A549 (cell line): ENCODE measurements around the gene GAL. TPM values are rescaled to one million over a fixed set of nuclear protein-coding genes. Genes with fewer than 3 reads are reported as not detected.

ENCODE experiments used
- ATAC-seq, 2 experiments: fragments of 200-7000 bp in 1 of 2; fragments of >200 bp in 1 of 2; cut with Nextera tagmentation in 1 of 2; cut with Tn5 transposase in 1 of 2; 3 replicates each; pipeline versions ENCODE4 v1.8.0 to v1.9.1; 2018 to 2020; ENCODE audit warnings: mild to moderate bottlenecking in 1 of 2, moderate library complexity in 1 of 2
- CTCF ChIA-PET: fragments of 300-600 bp; sonication (Branson Sonifier 250); formaldehyde crosslinking; extraction: SDS; loops from one replicate; lab custom pipeline; 2021; ENCODE audit warnings: antibody characterized with exemption, inconsistent platforms; lab: Yijun Ruan, JAX
- POLR2A ChIA-PET: fragments of 350-600 bp; formaldehyde crosslinking; extraction: SDS; loops from one replicate; lab custom pipeline; 2021; ENCODE audit warnings: antibody characterized with exemption, inconsistent platforms; lab: Yijun Ruan, JAX
- DNase-seq, 2 experiments: peaks; one replicate each; pipeline versions ENCODE4 v3.0.0 to v3.0.0-alpha.2; 2011 to 2016; ENCODE audit warnings: low read depth in 1 of 2, low spot score in 1 of 2
- FAIRE-seq: peaks from 2 replicates; lab custom pipeline; 2011; peaks lifted over from hg19 to GRCh38; lab: Jason Lieb, UNC
- H3K27ac ChIP-seq, 2 experiments: fragments of >200 bp; sonication (Bioruptor Twin); formaldehyde crosslinking; 3 replicates each; pipeline ENCODE4 v1.5.1; 2016 to 2017
- H3K4me1 ChIP-seq: fragments of >200 bp; sonication (Bioruptor Twin); formaldehyde crosslinking; 3 replicates; pipeline ENCODE4 v1.6.1; 2016
- H3K4me2 ChIP-seq: fragments of >200 bp; sonication (Bioruptor Twin); formaldehyde crosslinking; 3 replicates; pipeline ENCODE4 v1.6.1; 2016
- H3K4me3 ChIP-seq: fragments of >200 bp; sonication (Bioruptor Twin); formaldehyde crosslinking; 3 replicates; pipeline ENCODE4 v1.5.1; 2016
- H3K9me3 ChIP-seq: fragments of >200 bp; sonication (Bioruptor Twin); formaldehyde crosslinking; 3 replicates; pipeline ENCODE4 v1.6.1; 2016
- BHLHE40 ChIP-seq: IDR thresholded peaks from 2 replicates; pipeline ENCODE4 v1.6.1; 2012; ENCODE audit warnings: low read depth, low read length, inconsistent platforms
- CHD2 ChIP-seq: fragments of 150-350 bp; IDR thresholded peaks from 2 replicates; pipeline ENCODE4 v1.6.1; 2014; ENCODE audit warnings: low read length; ENCODE audit not compliant: partially characterized antibody
- ESRRA ChIP-seq: fragments of 150-350 bp; IDR thresholded peaks from 2 replicates; pipeline ENCODE4 v1.6.1; 2014; ENCODE audit warnings: mild to moderate bottlenecking, low read length, borderline replicate concordance
- HDAC2 ChIP-seq: fragments of 200-600 bp; sonication (generic); IDR thresholded peaks from 2 replicates; pipeline ENCODE4 v1.6.1; 2016
- NFE2L2 ChIP-seq: fragments of 150-350 bp; conservative IDR thresholded peaks from 2 replicates; pipeline ENCODE4 v1.6.1; 2014; ENCODE audit warnings: low read length
- NPAS2 ChIP-seq: fragments of 250-450 bp; sonication (Bioruptor Pico); IDR thresholded peaks from 2 replicates; pipeline ENCODE4 v1.8.0; 2022; ENCODE audit warnings: mild to moderate bottlenecking, moderate library complexity, borderline replicate concordance
- RARB ChIP-seq: fragments of 250-450 bp; sonication (Bioruptor Pico); IDR thresholded peaks from 2 replicates; pipeline ENCODE4 v1.8.0; 2021; ENCODE audit warnings: mild to moderate bottlenecking, moderate library complexity
- RNF2 ChIP-seq: fragments of 200-600 bp; sonication (generic); IDR thresholded peaks from 2 replicates; pipeline ENCODE4 v1.6.1; 2016; ENCODE audit warnings: low read depth, mild to moderate bottlenecking, antibody characterized with exemption, moderate library complexity, borderline replicate concordance
- SREBF2 ChIP-seq: fragments of 450-650 bp; IDR thresholded peaks from 2 replicates; pipeline ENCODE4 v1.6.1; 2014; ENCODE audit warnings: mild to moderate bottlenecking, moderate library complexity
- TP53 ChIP-seq: fragments of 250-450 bp; sonication (Bioruptor Pico); IDR thresholded peaks from 2 replicates; pipeline ENCODE4 v1.5.0; 2021; ENCODE audit warnings: mild to moderate bottlenecking, moderate library complexity
- ZSCAN20 ChIP-seq: fragments of 250-450 bp; sonication (Bioruptor Pico); IDR thresholded peaks from 2 replicates; pipeline ENCODE4 v1.8.0; 2022; ENCODE audit warnings: mild to moderate bottlenecking, moderate library complexity
- WGBS: methylation state at CpG from one replicate; pipeline ENCODE4 v1.1.6; 2017; ENCODE audit errors: missing lambda C conversion rate; 5-methylcytosine and 5-hydroxymethylcytosine counted together
- polyA plus RNA-seq, 4 experiments: library from polyadenylated mRNA; depleted of rRNA in 3 of 4; stranded (reverse); fragments of >200 nt; fragmentation: RNase III in 1 of 4; extraction: RNeasy Plus Mini Kit Qiagen cat#74134 plus additional on column Dnase treatment in 1 of 4; gene quantifications; 2 replicates in 3 of 4; 3 replicates in 1 of 4; pipeline ENCODE4 v1.2.3, GENCODE V29; 2011 to 2017
- TF ChIP-seq, protein P1 (sequence below): fragments of 200-600 bp; sonication (generic); IDR thresholded peaks from 2 replicates; pipeline ENCODE4 v1.6.1; 2016; ENCODE audit warnings: antibody characterized with exemption, mild to moderate bottlenecking, moderate library complexity

GAL gene
- polyA plus RNA-seq, 2 of the 4 experiments (the other 2 are of a cell fraction) = 2.2 to 8.6 TPM

GRCh38 chr11:68735125-68735524, 50.8 kb downstream of the GAL start:
- ATAC-seq (no peak), DNase-seq (no peak), FAIRE-seq (no peak)
- TF ChIP-seq BHLHE40 = no peak
- TF ChIP-seq CHD2 = no peak
- no peak for TF ChIP-seq SREBF2
- no peak for TF ChIP-seq NFE2L2
- TF ChIP-seq RARB (CRISPR knock-in tag) = no peak
- TF ChIP-seq, protein P1, sequence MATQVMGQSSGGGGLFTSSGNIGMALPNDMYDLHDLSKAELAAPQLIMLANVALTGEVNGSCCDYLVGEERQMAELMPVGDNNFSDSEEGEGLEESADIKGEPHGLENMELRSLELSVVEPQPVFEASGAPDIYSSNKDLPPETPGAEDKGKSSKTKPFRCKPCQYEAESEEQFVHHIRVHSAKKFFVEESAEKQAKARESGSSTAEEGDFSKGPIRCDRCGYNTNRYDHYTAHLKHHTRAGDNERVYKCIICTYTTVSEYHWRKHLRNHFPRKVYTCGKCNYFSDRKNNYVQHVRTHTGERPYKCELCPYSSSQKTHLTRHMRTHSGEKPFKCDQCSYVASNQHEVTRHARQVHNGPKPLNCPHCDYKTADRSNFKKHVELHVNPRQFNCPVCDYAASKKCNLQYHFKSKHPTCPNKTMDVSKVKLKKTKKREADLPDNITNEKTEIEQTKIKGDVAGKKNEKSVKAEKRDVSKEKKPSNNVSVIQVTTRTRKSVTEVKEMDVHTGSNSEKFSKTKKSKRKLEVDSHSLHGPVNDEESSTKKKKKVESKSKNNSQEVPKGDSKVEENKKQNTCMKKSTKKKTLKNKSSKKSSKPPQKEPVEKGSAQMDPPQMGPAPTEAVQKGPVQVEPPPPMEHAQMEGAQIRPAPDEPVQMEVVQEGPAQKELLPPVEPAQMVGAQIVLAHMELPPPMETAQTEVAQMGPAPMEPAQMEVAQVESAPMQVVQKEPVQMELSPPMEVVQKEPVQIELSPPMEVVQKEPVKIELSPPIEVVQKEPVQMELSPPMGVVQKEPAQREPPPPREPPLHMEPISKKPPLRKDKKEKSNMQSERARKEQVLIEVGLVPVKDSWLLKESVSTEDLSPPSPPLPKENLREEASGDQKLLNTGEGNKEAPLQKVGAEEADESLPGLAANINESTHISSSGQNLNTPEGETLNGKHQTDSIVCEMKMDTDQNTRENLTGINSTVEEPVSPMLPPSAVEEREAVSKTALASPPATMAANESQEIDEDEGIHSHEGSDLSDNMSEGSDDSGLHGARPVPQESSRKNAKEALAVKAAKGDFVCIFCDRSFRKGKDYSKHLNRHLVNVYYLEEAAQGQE = no peak
- no peak for TF ChIP-seq RNF2
- no peak for TF ChIP-seq ZSCAN20 (CRISPR knock-in tag)
- no peak for TF ChIP-seq HDAC2
- TF ChIP-seq TP53 (CRISPR knock-in tag) = no peak
- TF ChIP-seq ESRRA = no peak
- H3K9me3 ChIP-seq = no peaks in the 10 kb centered on the region
- no peak overlapping the region for H3K4me3 ChIP-seq
- CTCF ChIA-PET = no interaction called here
- H3K4me2 ChIP-seq = no peak overlapping the region
- no peak overlapping the region for H3K27ac ChIP-seq
- WGBS = 80% methylated on average over 6 of the region's 6 CpGs
- no peaks in the 10 kb centered on the region for H3K4me1 ChIP-seq
- POLR2A ChIA-PET = no interaction called here

- Histone ChIP-seq H3K27ac (no peak overlapping the region), H3K4me3 (no peak overlapping the region), H3K9me3 (no peaks in the 10 kb centered on the region), H3K4me2 (no peak overlapping the region), H3K4me1 (no peaks in the 10 kb centered on the region)
- WGBS = 91% methylated on average over 6 of the region's 6 CpGs
- CTCF ChIA-PET = no interaction called here
- no peak for DNase-seq
- no peak for TF ChIP-seq NPAS2 (CRISPR knock-in tag)
- no peak for FAIRE-seq
- no peak; a peak in 1 of 6 replicates for ATAC-seq
- POLR2A ChIA-PET = no interaction called here
These were observed 51.3 kb downstream of the GAL start for GRCh38 chr11:68735646-68736045.

Other genes with a start within 250 kb of the GAL start
- gene PPP6R3, start 223.8 kb upstream of the GAL start, polyA plus RNA-seq (2011; rRNA removed) = 114 and 123 TPM in 2 replicates
- gene PPP6R3, start 223.8 kb upstream of the GAL start, polyA plus RNA-seq (2017; fragmentation: RNase III; extraction: RNeasy Plus Mini Kit Qiagen cat#74134 plus additional on column Dnase treatment) = 69.7 to 73.9 TPM (median 73.3 TPM) in 3 replicates
- 4.5 and 5.0 TPM in 2 replicates for gene TESMIN, start 67.0 kb downstream of the GAL start, polyA plus RNA-seq (2011; rRNA removed)
- 4.7 to 6.4 TPM (median 5.2 TPM) in 3 replicates for gene TESMIN, start 67.0 kb downstream of the GAL start, polyA plus RNA-seq (2017; fragmentation: RNase III; extraction: RNeasy Plus Mini Kit Qiagen cat#74134 plus additional on column Dnase treatment)
- gene CPT1A, start 157.4 kb downstream of the GAL start, polyA plus RNA-seq (2011; rRNA removed) = 15.0 and 27.5 TPM in 2 replicates
- 19.3 to 21.4 TPM (median 20.5 TPM) in 3 replicates for gene CPT1A, start 157.4 kb downstream of the GAL start, polyA plus RNA-seq (2017; fragmentation: RNase III; extraction: RNeasy Plus Mini Kit Qiagen cat#74134 plus additional on column Dnase treatment)
- 110 and 131 TPM in 2 replicates for gene MRPL21, start 219.3 kb downstream of the GAL start, polyA plus RNA-seq (2011; rRNA removed)
- 113 to 131 TPM (median 116 TPM) in 3 replicates for gene MRPL21, start 219.3 kb downstream of the GAL start, polyA plus RNA-seq (2017; fragmentation: RNase III; extraction: RNeasy Plus Mini Kit Qiagen cat#74134 plus additional on column Dnase treatment)
- gene IGHMBP2, start 219.3 kb downstream of the GAL start, polyA plus RNA-seq (2011; rRNA removed) = 11.9 and 15.7 TPM in 2 replicates
- 12.4 to 12.8 TPM (median 12.8 TPM) in 3 replicates for gene IGHMBP2, start 219.3 kb downstream of the GAL start, polyA plus RNA-seq (2017; fragmentation: RNase III; extraction: RNeasy Plus Mini Kit Qiagen cat#74134 plus additional on column Dnase treatment)